Suprapubic skin (tissue), 4 donors: ENCODE measurements around the gene MIA2. TPM values are rescaled to one million over a fixed set of nuclear protein-coding genes. Genes with fewer than 3 reads are reported as not detected.

Experiments
- DNase-seq, 2 donors: peaks; one replicate each; pipeline ENCODE4 v3.0.0-alpha.2; 2019; ENCODE audit warnings: low spot score in 2 of 2
- H3K27ac ChIP-seq: fragments of 200-600 bp; sonication (generic); one replicate; pipeline ENCODE4 v1.5.1; 2019
- H3K27me3 ChIP-seq: fragments of 200-600 bp; sonication (generic); one replicate; pipeline ENCODE4 v1.5.1; 2019
- H3K36me3 ChIP-seq: fragments of 200-600 bp; sonication (generic); one replicate; pipeline ENCODE4 v1.5.1; 2019
- H3K4me1 ChIP-seq: fragments of 200-600 bp; sonication (generic); one replicate; pipeline ENCODE4 v1.5.1; 2019
- H3K4me3 ChIP-seq: fragments of 200-600 bp; sonication (generic); one replicate; pipeline ENCODE4 v1.5.1; 2019; ENCODE audit warnings: mild to moderate bottlenecking
- H3K9me3 ChIP-seq: fragments of 200-600 bp; sonication (generic); one replicate; pipeline ENCODE4 v1.5.1; 2019
- CTCF ChIP-seq, 2 donors: fragments of 200-600 bp in 1 of 2; fragments of 450-650 bp in 1 of 2; sonication (generic) in 1 of 2; IDR thresholded peaks; one replicate each; pipeline ENCODE4 v1.5.1; 2016 to 2019; ENCODE audit warnings: antibody characterized with exemption in 2 of 2, mild to moderate bottlenecking in 1 of 2, moderate library complexity in 1 of 2
- EP300 ChIP-seq: sonication (generic); formaldehyde crosslinking; IDR thresholded peaks from one replicate; pipeline ENCODE4 v1.6.1; 2017; ENCODE audit warnings: antibody characterized with exemption
- POLR2A ChIP-seq, 2 donors: fragments of 450-650 bp; IDR thresholded peaks; one replicate each; pipeline ENCODE4 v1.6.1; 2017; ENCODE audit warnings: antibody characterized with exemption in 2 of 2, mild to moderate bottlenecking in 2 of 2, moderate library complexity in 2 of 2
- POLR2AphosphoS5 ChIP-seq, 3 donors: sonication (generic); formaldehyde crosslinking; IDR thresholded peaks; one replicate each; pipeline ENCODE4 v1.6.1; 2017; ENCODE audit warnings: antibody characterized with exemption in 3 of 3
- WGBS: methylation state at CpG from one replicate; pipeline ENCODE4 v1.1.5; 2018; 5-methylcytosine and 5-hydroxymethylcytosine counted together
- total RNA-seq, 4 donors: library from RNA; depleted of rRNA; stranded (reverse); fragments of >200 nt; gene quantifications; one replicate each; pipeline ENCODE4 v1.1.0, GENCODE V29; 2016

MIA2 gene
- total RNA-seq, 4 donors from 2014 or later: 15.3 to 19.4 (median 18.0) TPM

GRCh38 chr14:39268393-39268792 is 34.7 kb downstream of the MIA2 start:
- no peak for DNase-seq
- H3K9me3 ChIP-seq: no peaks in the 10 kb centered on the region
- H3K36me3 ChIP-seq: no peaks in the 10 kb centered on the region
- H3K27me3 ChIP-seq: no peaks in the 10 kb centered on the region
- 13% methylated on average over 2 of the region's 2 CpGs for WGBS
- H3K27ac ChIP-seq: no peak overlapping the region
- TF ChIP-seq POLR2A (IDR thresholded peaks at IDR 0.05) (no peak), CTCF (IDR thresholded peaks at IDR 0.05) (no peak), EP300 (no peak), POLR2AphosphoS5 (IDR thresholded peaks at IDR 0.05) (no peak)
- H3K4me1 ChIP-seq: peaks cover 32% of the 10 kb centered on the region
- H3K4me3 ChIP-seq: peak overlapping the region; percentile 87

DNA sequence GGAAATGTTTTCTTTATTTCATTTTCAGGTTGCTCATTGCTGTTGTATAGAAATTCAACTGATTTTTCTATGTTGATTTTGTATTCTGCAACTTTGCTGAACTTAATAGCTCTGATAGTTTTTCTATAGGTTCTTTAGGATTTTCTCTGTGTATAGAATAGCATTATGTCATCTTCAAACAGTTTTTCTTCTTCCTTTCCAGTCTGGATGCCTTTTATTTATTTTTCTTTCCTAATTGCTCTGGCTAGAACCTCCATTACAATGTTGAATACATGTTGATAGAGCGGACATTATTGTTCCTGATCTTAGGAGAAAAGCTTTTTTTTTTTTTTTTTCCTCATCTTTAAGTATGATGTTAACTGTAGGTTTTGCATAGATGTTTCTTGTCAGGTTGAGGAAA is 39.2 kb downstream of the MIA2 start:
- no peak for DNase-seq
- H3K27ac ChIP-seq: no peak overlapping the region
- WGBS: 96% methylated on average over 1 of the region's 1 CpG
- H3K36me3 ChIP-seq: no peaks in the 10 kb centered on the region
- H3K4me1 ChIP-seq: peaks cover 19% of the 10 kb centered on the region
- no peaks in the 10 kb centered on the region for H3K9me3 ChIP-seq
- H3K27me3 ChIP-seq: no peaks in the 10 kb centered on the region
- no peak overlapping the region for H3K4me3 ChIP-seq
- TF ChIP-seq EP300 (no peak), CTCF (IDR thresholded peaks at IDR 0.05) (no peak), POLR2AphosphoS5 (IDR thresholded peaks at IDR 0.05) (no peak), POLR2A (IDR thresholded peaks at IDR 0.05) (no peak)

- TF ChIP-seq CTCF (IDR thresholded peaks at IDR 0.05) (no peak), POLR2AphosphoS5 (IDR thresholded peaks at IDR 0.05) (no peak), POLR2A (IDR thresholded peaks at IDR 0.05) (no peak), EP300 (no peak)
- Histone ChIP-seq H3K4me3 (no peak overlapping the region), H3K27me3 (no peaks in the 10 kb centered on the region), H3K27ac (no peak overlapping the region), H3K9me3 (no peaks in the 10 kb centered on the region), H3K4me1 (peaks cover 4% of the 10 kb centered on the region), H3K36me3 (peaks cover 9% of the 10 kb centered on the region)
- 93% methylated on average over 5 of the region's 5 CpGs for WGBS
- no peak for DNase-seq
These were observed 41.7 kb downstream of the MIA2 start for GRCh38 chr14:39275395-39275794.

- peaks cover 13% of the 10 kb centered on the region for H3K36me3 ChIP-seq
- no peaks in the 10 kb centered on the region for H3K27me3 ChIP-seq
- no peak overlapping the region for H3K4me3 ChIP-seq
- WGBS: 95% methylated on average over 1 of the region's 1 CpG
- H3K4me1 ChIP-seq: no peaks in the 10 kb centered on the region
- TF ChIP-seq EP300 (no peak), POLR2A (IDR thresholded peaks at IDR 0.05) (no peak), CTCF (IDR thresholded peaks at IDR 0.05) (no peak), POLR2AphosphoS5 (IDR thresholded peaks at IDR 0.05) (no peak)
- no peak overlapping the region for H3K27ac ChIP-seq
- H3K9me3 ChIP-seq: no peaks in the 10 kb centered on the region
- no peak for DNase-seq
These were observed 42.3 kb downstream of the MIA2 start for GRCh38 chr14:39276005-39276404.

DNA sequence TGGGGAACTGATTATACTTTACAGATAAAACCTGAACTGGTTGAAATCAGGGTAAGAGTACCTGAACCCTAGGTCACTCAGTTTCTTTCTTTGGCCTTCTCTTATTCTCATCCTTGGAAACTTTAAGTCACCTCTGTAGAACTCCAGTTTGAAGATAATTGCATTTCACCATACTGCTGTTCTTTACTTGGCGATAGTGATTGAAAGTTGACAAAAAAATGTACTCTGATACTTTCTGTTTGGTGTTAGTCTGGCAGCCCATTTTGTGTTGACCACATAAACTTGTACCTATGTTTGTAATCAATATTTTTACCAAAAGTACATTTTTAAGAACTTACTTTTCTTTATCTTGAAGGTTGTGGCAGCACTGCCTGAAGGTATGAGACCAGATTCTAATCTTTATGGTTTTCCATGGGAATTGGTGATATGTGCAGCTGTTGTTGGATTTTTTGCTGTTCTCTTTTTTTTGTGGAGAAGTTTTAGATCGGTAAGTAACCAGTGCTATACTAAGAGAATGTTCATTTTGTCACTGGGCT is 42.9 kb downstream of the MIA2 start:
- H3K4me1 ChIP-seq: no peaks in the 10 kb centered on the region
- peaks cover 19% of the 10 kb centered on the region for H3K36me3 ChIP-seq
- no peaks in the 10 kb centered on the region for H3K9me3 ChIP-seq
- no peaks in the 10 kb centered on the region for H3K27me3 ChIP-seq
- no peak overlapping the region for H3K27ac ChIP-seq
- no peak for TF ChIP-seq EP300
- no peak for TF ChIP-seq POLR2A (IDR thresholded peaks at IDR 0.05)
- TF ChIP-seq POLR2AphosphoS5 (IDR thresholded peaks at IDR 0.05): no peak
- no peak for TF ChIP-seq CTCF (IDR thresholded peaks at IDR 0.05)
- DNase-seq: no peak
- 83% methylated on average over 2 of the region's 2 CpGs for WGBS
- no peak overlapping the region for H3K4me3 ChIP-seq
